Osteoblast (primary cell): ENCODE results near the gene CDKAL1. TPM values are rescaled to one million over a fixed set of nuclear protein-coding genes. Genes with fewer than 3 reads are reported as not detected.

Experiments
- DNase-seq: peaks from one replicate; pipeline ENCODE4 v3.0.0; 2011; ENCODE audit warnings: low spot score, mixed read lengths; ENCODE audit not compliant: insufficient read length; ENCODE audit errors: missing footprints
- H2AFZ ChIP-seq: 2 replicates; pipeline ENCODE4 v1.6.0; 2011; ENCODE audit warnings: mild to moderate bottlenecking, low read length
- H3K27ac ChIP-seq: 2 replicates; pipeline ENCODE4 v1.5.1; 2011; ENCODE audit warnings: mild to moderate bottlenecking, low read depth, low read length, moderate library complexity
- H3K27me3 ChIP-seq: 2 replicates; pipeline ENCODE4 v1.6.0; 2012; ENCODE audit warnings: mild to moderate bottlenecking, control low read depth, inconsistent platforms, low read length, moderate library complexity; ENCODE audit not compliant: insufficient read depth
- H3K36me3 ChIP-seq: 2 replicates; pipeline ENCODE4 v1.5.1; 2011; ENCODE audit warnings: mild to moderate bottlenecking, low read length, control low read depth, moderate library complexity; ENCODE audit not compliant: insufficient read depth
- H3K4me1 ChIP-seq: 2 replicates; pipeline ENCODE4 v1.5.1; 2011; ENCODE audit warnings: mild to moderate bottlenecking, low read length, control low read depth, moderate library complexity; ENCODE audit not compliant: insufficient read depth
- H3K4me2 ChIP-seq: 2 replicates; pipeline ENCODE4 v1.6.0; 2011; ENCODE audit warnings: mild to moderate bottlenecking, low read length; ENCODE audit not compliant: insufficient read depth
- H3K4me3 ChIP-seq: fragments of 200-600 bp; sonication (generic); 3 replicates; pipeline ENCODE4 v1.5.1; 2012; ENCODE audit warnings: mild to moderate bottlenecking, low read length, inconsistent platforms; ENCODE audit not compliant: insufficient read depth
- H3K79me2 ChIP-seq: 2 replicates; pipeline ENCODE4 v1.6.0; 2012; ENCODE audit warnings: mild to moderate bottlenecking, low read length, control low read depth, inconsistent platforms; ENCODE audit not compliant: insufficient read depth
- H3K9me3 ChIP-seq: 2 replicates; pipeline ENCODE4 v1.5.1; 2011; ENCODE audit warnings: low read depth, low read length, control low read depth
- H4K20me1 ChIP-seq: 2 replicates; pipeline ENCODE4 v1.6.0; 2012; ENCODE audit warnings: mild to moderate bottlenecking, low read length, control low read depth; ENCODE audit not compliant: insufficient read depth
- CTCF ChIP-seq: IDR thresholded peaks from 2 replicates; pipeline ENCODE4 v1.5.1; 2011; ENCODE audit warnings: mild to moderate bottlenecking, low read depth, low read length, moderate library complexity; ENCODE audit errors: extremely low read depth
- total RNA-seq: library from RNA; depleted of rRNA; stranded (reverse); fragments of >200 nt; gene quantifications from 2 replicates; pipeline ENCODE4 v1.2.3, GENCODE V29; 2012

CDKAL1 gene
- total RNA-seq, 1 donor = 18.5 TPM

- H3K4me2 ChIP-seq = no peak overlapping the region
- H3K9me3 ChIP-seq = no peaks in the 10 kb centered on the region
- H3K4me3 ChIP-seq = no peak overlapping the region
- DNase-seq = no peak
- no peak overlapping the region for H2AFZ ChIP-seq
- H3K27ac ChIP-seq = no peak overlapping the region
- H3K79me2 ChIP-seq = no peaks in the 10 kb centered on the region
- no peak for TF ChIP-seq CTCF
- no peaks in the 10 kb centered on the region for H3K4me1 ChIP-seq
- H3K27me3 ChIP-seq = no peaks in the 10 kb centered on the region
- no peaks in the 10 kb centered on the region for H4K20me1 ChIP-seq
- no peaks in the 10 kb centered on the region for H3K36me3 ChIP-seq
Observed at GRCh38 chr6:21144928-21145327, 610.7 kb downstream of the CDKAL1 start.

GRCh38 chr6:21147995-21148394, 613.7 kb downstream of the CDKAL1 start:
- H3K79me2 ChIP-seq = no peaks in the 10 kb centered on the region
- no peak overlapping the region for H3K27ac ChIP-seq
- no peaks in the 10 kb centered on the region for H3K4me1 ChIP-seq
- H4K20me1 ChIP-seq = no peaks in the 10 kb centered on the region
- H2AFZ ChIP-seq = no peak overlapping the region
- TF ChIP-seq CTCF = no peak
- no peak overlapping the region for H3K4me2 ChIP-seq
- no peak for DNase-seq
- H3K9me3 ChIP-seq = no peaks in the 10 kb centered on the region
- no peaks in the 10 kb centered on the region for H3K27me3 ChIP-seq
- H3K36me3 ChIP-seq = no peaks in the 10 kb centered on the region
- no peak overlapping the region for H3K4me3 ChIP-seq

GRCh38 chr6:21149470-21149869, 615.2 kb downstream of the CDKAL1 start:
- Histone ChIP-seq H4K20me1 (no peaks in the 10 kb centered on the region), H3K4me2 (no peak overlapping the region), H3K9me3 (no peaks in the 10 kb centered on the region), H3K4me3 (no peak overlapping the region), H3K27me3 (no peaks in the 10 kb centered on the region), H3K79me2 (no peaks in the 10 kb centered on the region), H3K27ac (no peak overlapping the region), H3K4me1 (no peaks in the 10 kb centered on the region), H2AFZ (no peak overlapping the region), H3K36me3 (no peaks in the 10 kb centered on the region)
- DNase-seq = no peak
- TF ChIP-seq CTCF = no peak

- no peaks in the 10 kb centered on the region for H4K20me1 ChIP-seq
- H3K27ac ChIP-seq = no peak overlapping the region
- H3K27me3 ChIP-seq = no peaks in the 10 kb centered on the region
- H3K4me1 ChIP-seq = no peaks in the 10 kb centered on the region
- H3K79me2 ChIP-seq = no peaks in the 10 kb centered on the region
- H3K4me3 ChIP-seq = no peak overlapping the region
- H3K36me3 ChIP-seq = no peaks in the 10 kb centered on the region
- no peak for TF ChIP-seq CTCF
- no peak overlapping the region for H2AFZ ChIP-seq
- no peaks in the 10 kb centered on the region for H3K9me3 ChIP-seq
- DNase-seq = no peak
- H3K4me2 ChIP-seq = no peak overlapping the region
Observed at GRCh38 chr6:21150667-21151066, 616.4 kb downstream of the CDKAL1 start.
